GM19455 (cell line): ENCODE measurements around the gene PAQR7.

Experiments
- ATAC-seq: cut with Tn5 transposase; IDR thresholded peaks from one replicate; pipeline ENCODE4 v1.9.1; 2021; ENCODE audit not compliant: unreplicated experiment

Gene PAQR7

GRCh38 chr1:25875154-25875855 is at the start of gene PAQR7:
PAQR7 (minus strand) TSS chr1:25875708; CDS start chr1:25863839, 11,869 bp downstream.
- no peak for ATAC-seq

- ATAC-seq = no peak
Measured at GRCh38 chr1:25924454-25924853, 48.9 kb upstream of the PAQR7 start.

GRCh38 chr1:25922971-25923552 is 47.6 kb upstream of the PAQR7 start:
- no peak for ATAC-seq

GRCh38 chr1:25922056-25922970 is 46.8 kb upstream of the PAQR7 start:
- no peak for ATAC-seq

- no peak for ATAC-seq
Measured at GRCh38 chr1:25918615-25919014, 43.1 kb upstream of the PAQR7 start.

GRCh38 chr1:25917996-25918395 is 42.5 kb upstream of the PAQR7 start:
- ATAC-seq = no peak

- ATAC-seq = no peak
Measured at GRCh38 chr1:25916460-25916859, 41.0 kb upstream of the PAQR7 start.

GRCh38 chr1:25914074-25914995 is 38.8 kb upstream of the PAQR7 start:
- no peak for ATAC-seq

GRCh38 chr1:25913206-25913605 is 37.7 kb upstream of the PAQR7 start:
- ATAC-seq = no peak

- no peak for ATAC-seq
Measured at GRCh38 chr1:25912076-25912831, 36.7 kb upstream of the PAQR7 start.

GRCh38 chr1:25911162-25911561 is 35.7 kb upstream of the PAQR7 start:
- no peak for ATAC-seq

GRCh38 chr1:25909040-25909439 is 33.5 kb upstream of the PAQR7 start:
- no peak for ATAC-seq

- ATAC-seq = no peak
Measured at GRCh38 chr1:25908161-25908560, 32.7 kb upstream of the PAQR7 start.

GRCh38 chr1:25907601-25908000 is 32.1 kb upstream of the PAQR7 start:
- no peak for ATAC-seq

- ATAC-seq = no peak
Measured at GRCh38 chr1:25906644-25907300, 31.3 kb upstream of the PAQR7 start.

GRCh38 chr1:25905680-25906643 is 30.5 kb upstream of the PAQR7 start, which contains the start of gene STMN1:
STMN1 (minus strand) TSS chr1:25906419; CDS start chr1:25904676, 1,743 bp downstream.
- ATAC-seq = peak; percentile 63

- ATAC-seq = peak; percentile 72
Measured at GRCh38 chr1:25904943-25905679, 29.6 kb upstream of the PAQR7 start.
